GM13976 (cell line): ENCODE measurements around the gene LGALS4.
"Not testable (repeated sequence)": the region's sequence is repeated elsewhere in the genome, so short reads cannot be mapped to it uniquely, and the experiment has no call there.

Experiments
- DNase-seq: peaks from one replicate; pipeline ENCODE4 v3.0.0; 2012; ENCODE audit warnings: low spot score
- in situ Hi-C: fragments of 300-500 bp; cut with MboI; formaldehyde crosslinking; loops from one replicate; pipeline ENCODE4 v1.12.0; 2022; ENCODE audit warnings: low sequenced_read_pairs, mixed read lengths, inconsistent platforms; ENCODE audit not compliant: unreplicated experiment
- TF ChIP-seq, protein P1 (sequence below): IDR thresholded peaks from 2 replicates; pipeline ENCODE4 v1.5.1; 2012; ENCODE audit warnings: borderline replicate concordance, mild to moderate bottlenecking; ENCODE audit not compliant: insufficient read depth; ENCODE audit errors: extremely low read depth, missing control alignments, control extremely low read depth

Gene LGALS4

DNA sequence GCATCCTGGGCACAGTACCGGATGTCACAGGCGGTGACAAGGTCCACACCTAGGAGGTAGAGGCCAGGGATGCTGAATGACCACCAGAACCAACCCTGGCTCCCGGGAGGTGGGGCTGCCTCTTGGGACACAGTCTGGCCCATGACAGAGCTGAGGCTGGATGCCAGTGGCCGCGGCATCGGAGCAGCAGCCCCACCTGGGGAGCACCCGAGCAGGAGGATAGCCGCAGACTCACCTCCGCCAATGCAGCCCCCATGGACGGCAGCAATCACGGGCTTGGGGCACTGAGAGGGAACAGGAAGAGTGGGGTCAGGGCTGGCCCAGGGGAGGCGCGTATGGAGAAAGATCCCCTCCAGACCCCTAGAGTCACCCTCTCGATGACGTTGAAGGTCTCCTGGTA lies 4.3 kb upstream of the LGALS4 start:
- TF ChIP-seq, protein P1, sequence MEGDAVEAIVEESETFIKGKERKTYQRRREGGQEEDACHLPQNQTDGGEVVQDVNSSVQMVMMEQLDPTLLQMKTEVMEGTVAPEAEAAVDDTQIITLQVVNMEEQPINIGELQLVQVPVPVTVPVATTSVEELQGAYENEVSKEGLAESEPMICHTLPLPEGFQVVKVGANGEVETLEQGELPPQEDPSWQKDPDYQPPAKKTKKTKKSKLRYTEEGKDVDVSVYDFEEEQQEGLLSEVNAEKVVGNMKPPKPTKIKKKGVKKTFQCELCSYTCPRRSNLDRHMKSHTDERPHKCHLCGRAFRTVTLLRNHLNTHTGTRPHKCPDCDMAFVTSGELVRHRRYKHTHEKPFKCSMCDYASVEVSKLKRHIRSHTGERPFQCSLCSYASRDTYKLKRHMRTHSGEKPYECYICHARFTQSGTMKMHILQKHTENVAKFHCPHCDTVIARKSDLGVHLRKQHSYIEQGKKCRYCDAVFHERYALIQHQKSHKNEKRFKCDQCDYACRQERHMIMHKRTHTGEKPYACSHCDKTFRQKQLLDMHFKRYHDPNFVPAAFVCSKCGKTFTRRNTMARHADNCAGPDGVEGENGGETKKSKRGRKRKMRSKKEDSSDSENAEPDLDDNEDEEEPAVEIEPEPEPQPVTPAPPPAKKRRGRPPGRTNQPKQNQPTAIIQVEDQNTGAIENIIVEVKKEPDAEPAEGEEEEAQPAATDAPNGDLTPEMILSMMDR: no peak
- DNase-seq: no peak
- in situ Hi-C loops: no loop called here

DNA sequence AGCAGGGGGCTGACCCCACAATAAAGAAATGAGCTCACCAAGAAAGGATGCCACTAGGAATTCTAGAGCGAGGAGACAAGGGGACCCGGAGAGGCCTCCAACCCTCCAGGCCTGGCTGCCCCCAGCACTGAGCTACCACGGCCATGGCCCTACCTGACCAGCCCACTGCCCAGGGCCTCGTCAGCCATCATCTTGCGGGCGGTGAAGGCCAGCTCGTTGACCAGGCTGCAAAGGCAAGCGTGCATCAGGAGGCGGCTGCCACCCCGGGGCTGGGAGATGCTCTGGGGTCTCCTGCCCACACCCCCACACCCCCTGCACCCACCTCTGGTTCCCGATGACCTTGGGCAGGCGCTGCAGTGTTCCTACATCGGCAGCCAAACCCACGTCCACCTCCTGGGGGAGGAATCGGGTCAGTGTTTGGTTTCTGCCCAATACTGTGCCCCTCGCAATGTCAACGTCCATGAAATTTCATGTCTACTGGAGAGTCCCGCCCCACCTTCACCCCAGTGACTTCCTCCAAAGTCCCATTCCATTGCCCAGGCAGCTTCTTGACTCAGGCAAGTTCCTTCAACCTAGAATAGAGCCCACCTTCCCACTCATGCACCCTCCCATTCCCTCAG lies 3.5 kb upstream of the LGALS4 start:
- DNase-seq: no peak

DNA sequence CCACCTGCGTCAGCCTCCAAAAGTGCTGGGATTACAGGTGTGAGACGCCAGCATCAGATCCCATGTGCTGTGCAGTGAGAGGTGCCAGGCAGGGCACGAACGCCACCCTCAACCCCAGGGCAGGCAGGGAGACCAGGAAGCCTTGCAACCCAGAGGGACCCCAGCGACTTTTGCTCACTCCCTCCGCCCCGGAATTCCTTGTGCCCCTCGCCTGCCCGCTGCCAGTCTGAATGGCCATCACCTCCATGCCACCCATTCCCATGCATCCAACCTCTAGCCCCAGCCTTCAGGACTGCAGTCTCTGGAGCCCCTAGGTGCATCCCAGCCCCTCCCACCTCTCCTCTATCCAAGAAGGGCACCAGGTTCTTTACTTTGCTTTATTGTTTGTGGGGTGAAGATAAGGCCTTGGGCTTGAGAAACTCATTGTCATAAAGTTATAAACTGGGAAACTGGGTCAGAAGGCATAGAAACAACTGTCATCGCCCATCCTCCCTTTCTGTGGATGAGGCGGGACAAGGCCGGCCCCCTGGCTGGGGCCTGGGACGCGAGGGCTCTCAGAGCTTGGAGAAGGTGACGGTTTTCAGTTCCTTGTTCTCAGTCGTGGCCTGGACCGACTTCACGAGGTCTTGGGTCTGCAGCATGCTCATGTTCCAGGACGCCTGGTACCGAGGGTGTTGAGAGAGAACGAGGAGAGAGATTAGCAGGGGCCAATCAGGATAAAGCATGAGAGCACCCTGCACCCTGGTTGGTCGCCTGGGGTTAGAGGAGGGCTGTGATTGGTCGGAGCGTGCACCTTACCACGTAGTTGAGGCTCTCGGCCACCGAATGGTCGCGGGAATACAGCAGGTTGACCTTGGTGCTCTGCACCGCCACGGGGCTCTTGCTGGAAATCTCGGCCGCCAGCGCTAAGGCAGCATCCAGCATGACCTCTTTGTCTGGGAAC lies 2.6 kb upstream of the LGALS4 start:
- TF ChIP-seq, protein P1: no peak
- in situ Hi-C loops: no loop called here
- DNase-seq: no peak

More for the DNA sequence above, 3.5 kb upstream of the LGALS4 start:
- in situ Hi-C loops: no loop called here
- TF ChIP-seq, protein P1: no peak

DNA sequence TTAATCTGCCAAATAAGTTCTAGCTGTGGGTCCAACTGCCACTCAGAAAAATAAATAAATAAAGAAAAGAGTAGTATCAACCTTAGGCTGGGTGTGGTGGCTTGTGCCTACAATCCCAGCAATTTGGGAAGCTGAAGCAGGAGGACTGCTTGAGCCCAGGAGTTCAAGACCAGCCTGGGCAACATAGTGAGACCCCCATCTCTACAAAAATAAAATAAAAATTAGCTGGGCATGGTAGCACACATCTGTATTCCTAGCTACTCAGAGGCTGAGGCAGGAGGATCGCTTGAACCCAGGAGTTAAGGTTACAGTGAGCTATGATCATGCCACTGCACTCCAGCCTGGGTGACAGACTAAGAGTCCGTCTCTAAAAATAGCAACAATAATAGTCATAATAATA lies 1.2 kb upstream of the LGALS4 start:
- DNase-seq, in situ Hi-C loops: not testable (repeated sequence)

DNA sequence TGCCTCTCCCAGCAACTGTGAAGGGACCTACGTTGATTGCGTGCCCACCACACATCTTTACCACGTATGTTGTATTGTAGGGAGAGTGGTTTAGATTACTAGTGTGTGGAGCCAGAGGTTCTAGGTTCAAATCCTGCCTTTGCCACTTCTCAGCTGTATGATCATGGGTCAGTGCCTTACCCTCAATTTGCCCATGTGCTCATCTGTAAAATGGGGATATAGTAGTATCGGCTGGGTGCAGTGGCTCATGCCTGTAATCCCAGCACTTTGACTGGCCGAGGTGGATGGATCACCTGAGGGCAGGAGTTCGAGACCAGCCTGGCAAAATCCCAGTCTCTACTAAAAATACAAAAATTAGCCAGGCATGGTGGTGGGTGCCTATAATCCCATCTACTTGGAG lies 578 bp upstream of the LGALS4 start:
- no peak for DNase-seq
- in situ Hi-C loops: no loop called here
- TF ChIP-seq, protein P1: no peak

DNA sequence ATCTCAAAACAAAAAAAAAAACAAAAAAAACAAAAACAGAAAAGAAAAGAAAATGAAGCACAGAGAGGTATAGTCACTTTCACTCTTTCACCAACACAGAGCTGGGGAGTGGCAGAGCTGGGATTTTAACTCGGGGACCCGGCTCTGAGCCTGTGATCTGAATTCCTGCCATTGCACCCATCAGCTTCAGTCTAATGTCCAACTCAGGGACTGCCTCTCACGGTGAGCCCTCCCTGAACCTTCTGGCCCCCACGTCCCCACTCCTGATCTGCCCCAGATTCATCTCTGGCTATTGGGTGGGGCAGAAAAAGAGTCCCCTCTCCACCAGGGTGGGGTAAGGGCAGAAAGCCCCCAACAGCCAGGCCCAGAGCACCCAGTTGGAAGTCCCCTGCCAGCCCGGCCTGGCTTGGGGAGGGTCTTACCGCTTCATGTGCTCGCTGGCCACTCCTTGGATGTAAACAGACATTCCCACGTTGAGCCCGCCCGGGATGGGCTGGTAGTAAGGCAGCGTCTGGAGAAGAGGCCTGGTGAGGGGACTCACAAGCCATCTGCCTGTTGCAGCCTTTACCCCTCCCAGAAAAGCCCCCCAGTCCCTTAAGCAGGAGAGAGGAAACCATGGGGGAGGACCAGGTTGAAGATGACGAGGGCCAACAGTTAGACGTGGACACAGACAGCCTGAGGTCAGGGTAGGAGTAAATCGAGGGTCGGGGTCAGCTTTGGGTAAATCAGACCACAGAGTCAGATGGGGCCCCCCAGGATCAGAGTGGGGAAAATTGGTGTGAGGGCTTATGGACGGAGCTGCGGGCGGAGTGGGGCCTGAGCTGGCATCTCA lies 520 bp downstream of the LGALS4 start:
- in situ Hi-C loops: no loop called here
- TF ChIP-seq, protein P1: no peak
- no peak for DNase-seq
